GM12873 (cell line): ENCODE measurements around the gene CCSER1.
A peak's percentile ranks its signal among the peaks of the same experiment; 100 is the strongest.

Experiments
- CTCF ChIP-seq: IDR thresholded peaks from 2 replicates; pipeline ENCODE4 v1.5.1; 2012; ENCODE audit warnings: low read depth, mild to moderate bottlenecking, moderate library complexity, low read length, control low read depth; ENCODE audit not compliant: insufficient read depth; ENCODE audit errors: missing control alignments

The CCSER1 gene

GRCh38 chr4:91472046-91472445 lies 1344.9 kb downstream of the CCSER1 start:
- TF ChIP-seq CTCF: no peak

- no peak for TF ChIP-seq CTCF
These were observed 1358.2 kb downstream of the CCSER1 start for GRCh38 chr4:91485415-91485814.

GRCh38 chr4:91488946-91489345 lies 1361.8 kb downstream of the CCSER1 start:
- TF ChIP-seq CTCF: no peak

- TF ChIP-seq CTCF: no peak
These were observed 1370.7 kb downstream of the CCSER1 start for GRCh38 chr4:91497892-91498291.

- peak; percentile 7 for TF ChIP-seq CTCF
These were observed 1375.2 kb downstream of the CCSER1 start for GRCh38 chr4:91502365-91502764.

GRCh38 chr4:91513326-91513725 lies 1386.1 kb downstream of the CCSER1 start:
- no peak for TF ChIP-seq CTCF

- TF ChIP-seq CTCF: no peak
These were observed 1392.0 kb downstream of the CCSER1 start for GRCh38 chr4:91519155-91519554.
